Neutrophil (primary cell): Measurements from ENCODE around the gene DDX51.

Experiments used
- H3K27ac ChIP-seq: fragments of 200-600 bp; sonication (generic); 2 replicates; pipeline ENCODE4 v1.5.1; 2016; ENCODE audit warnings: mild to moderate bottlenecking, moderate library complexity
- H3K27me3 ChIP-seq: fragments of 200-600 bp; sonication (generic); 2 replicates; pipeline ENCODE4 v1.6.0; 2016; ENCODE audit warnings: mild to moderate bottlenecking
- H3K36me3 ChIP-seq: fragments of 200-600 bp; sonication (generic); 2 replicates; pipeline ENCODE4 v1.5.1; 2017
- H3K4me1 ChIP-seq, 2 experiments: fragments of 200-600 bp in 1 of 2; sonication (generic) in 1 of 2; 1 replicate in 1 of 2; 2 replicates in 1 of 2; pipeline versions ENCODE4 v1.5.1 to v1.6.1; 2013 to 2016; ENCODE audit warnings: low read depth in 1 of 2, low read length in 1 of 2, mild to moderate bottlenecking in 1 of 2, moderate library complexity in 1 of 2; ENCODE audit not compliant: control insufficient read depth in 1 of 2, insufficient read depth in 1 of 2
- H3K4me3 ChIP-seq, 2 experiments: fragments of 200-600 bp in 1 of 2; sonication (generic) in 1 of 2; 1 replicate in 1 of 2; 2 replicates in 1 of 2; pipeline ENCODE4 v1.5.1; 2013 to 2016; ENCODE audit warnings: low read depth in 1 of 2, low read length in 1 of 2, mild to moderate bottlenecking in 1 of 2, moderate library complexity in 1 of 2
- H3K9me3 ChIP-seq: fragments of 200-600 bp; sonication (generic); 2 replicates; pipeline ENCODE4 v1.5.1; 2016
- TF ChIP-seq, protein P1 (sequence below): fragments of 200-600 bp; sonication (generic); IDR thresholded peaks from 2 replicates; pipeline ENCODE4 v1.5.1; 2016; ENCODE audit warnings: antibody characterized with exemption

Gene DDX51

GRCh38 chr12:132189378-132190011, 45.4 kb upstream of the DDX51 start:
- H3K27ac ChIP-seq = peak overlapping the region; percentile 82
- peaks cover 82% of the 10 kb centered on the region for H3K27me3 ChIP-seq
- peak overlapping the region; percentile 68 to 78 for H3K4me3 ChIP-seq
- H3K4me1 ChIP-seq = peaks cover 21 to 28% of the 10 kb centered on the region in 2 experiments
- TF ChIP-seq, protein P1, sequence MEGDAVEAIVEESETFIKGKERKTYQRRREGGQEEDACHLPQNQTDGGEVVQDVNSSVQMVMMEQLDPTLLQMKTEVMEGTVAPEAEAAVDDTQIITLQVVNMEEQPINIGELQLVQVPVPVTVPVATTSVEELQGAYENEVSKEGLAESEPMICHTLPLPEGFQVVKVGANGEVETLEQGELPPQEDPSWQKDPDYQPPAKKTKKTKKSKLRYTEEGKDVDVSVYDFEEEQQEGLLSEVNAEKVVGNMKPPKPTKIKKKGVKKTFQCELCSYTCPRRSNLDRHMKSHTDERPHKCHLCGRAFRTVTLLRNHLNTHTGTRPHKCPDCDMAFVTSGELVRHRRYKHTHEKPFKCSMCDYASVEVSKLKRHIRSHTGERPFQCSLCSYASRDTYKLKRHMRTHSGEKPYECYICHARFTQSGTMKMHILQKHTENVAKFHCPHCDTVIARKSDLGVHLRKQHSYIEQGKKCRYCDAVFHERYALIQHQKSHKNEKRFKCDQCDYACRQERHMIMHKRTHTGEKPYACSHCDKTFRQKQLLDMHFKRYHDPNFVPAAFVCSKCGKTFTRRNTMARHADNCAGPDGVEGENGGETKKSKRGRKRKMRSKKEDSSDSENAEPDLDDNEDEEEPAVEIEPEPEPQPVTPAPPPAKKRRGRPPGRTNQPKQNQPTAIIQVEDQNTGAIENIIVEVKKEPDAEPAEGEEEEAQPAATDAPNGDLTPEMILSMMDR = no peak
- no peaks in the 10 kb centered on the region for H3K36me3 ChIP-seq
- H3K9me3 ChIP-seq = peaks cover 13% of the 10 kb centered on the region

DNA sequence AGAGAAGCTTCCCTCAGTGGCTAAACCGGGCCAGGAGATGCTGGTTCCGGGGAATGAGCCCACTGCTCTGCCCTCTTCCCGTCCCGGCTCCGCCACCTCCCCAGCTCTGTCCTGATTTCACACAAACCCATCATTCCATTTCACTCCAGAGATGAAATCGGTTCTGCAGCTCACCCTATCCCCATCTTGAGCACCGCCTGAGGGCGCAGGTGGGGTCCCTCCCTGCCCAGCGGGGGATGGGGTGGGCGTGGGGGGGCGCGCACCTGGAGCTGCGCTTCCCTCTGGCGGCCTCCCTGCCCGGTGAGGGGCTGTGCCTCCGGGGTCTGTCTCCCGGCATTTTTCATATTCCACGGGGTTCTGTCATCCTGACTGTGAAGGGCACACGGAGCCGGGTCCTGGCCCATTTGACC, 44.8 kb upstream of the DDX51 start:
- Histone ChIP-seq H3K4me3 (peak overlapping the region; percentile 68 to 78), H3K9me3 (peaks cover 8% of the 10 kb centered on the region), H3K4me1 (peaks cover 21 to 28% of the 10 kb centered on the region in 2 experiments), H3K36me3 (no peaks in the 10 kb centered on the region), H3K27me3 (peaks cover 88% of the 10 kb centered on the region), H3K27ac (peak overlapping the region; percentile 82)
- TF ChIP-seq, protein P1 = no peak

GRCh38 chr12:132188451-132188901, 44.4 kb upstream of the DDX51 start:
- peaks cover 21 to 28% of the 10 kb centered on the region in 2 experiments for H3K4me1 ChIP-seq
- H3K27ac ChIP-seq = no peak overlapping the region
- H3K36me3 ChIP-seq = no peaks in the 10 kb centered on the region
- TF ChIP-seq, protein P1 = no peak
- H3K27me3 ChIP-seq = peaks cover 92% of the 10 kb centered on the region
- H3K4me3 ChIP-seq = peak overlapping the region; percentile 68 to 78
- peaks cover 3% of the 10 kb centered on the region for H3K9me3 ChIP-seq

GRCh38 chr12:132187646-132188450, 43.7 kb upstream of the DDX51 start:
- H3K4me1 ChIP-seq = peaks cover 21 to 28% of the 10 kb centered on the region in 2 experiments
- TF ChIP-seq, protein P1 = no peak
- no peak overlapping the region for H3K4me3 ChIP-seq
- H3K9me3 ChIP-seq = no peaks in the 10 kb centered on the region
- H3K27ac ChIP-seq = no peak overlapping the region
- no peaks in the 10 kb centered on the region for H3K36me3 ChIP-seq
- peaks cover 98% of the 10 kb centered on the region for H3K27me3 ChIP-seq

DNA sequence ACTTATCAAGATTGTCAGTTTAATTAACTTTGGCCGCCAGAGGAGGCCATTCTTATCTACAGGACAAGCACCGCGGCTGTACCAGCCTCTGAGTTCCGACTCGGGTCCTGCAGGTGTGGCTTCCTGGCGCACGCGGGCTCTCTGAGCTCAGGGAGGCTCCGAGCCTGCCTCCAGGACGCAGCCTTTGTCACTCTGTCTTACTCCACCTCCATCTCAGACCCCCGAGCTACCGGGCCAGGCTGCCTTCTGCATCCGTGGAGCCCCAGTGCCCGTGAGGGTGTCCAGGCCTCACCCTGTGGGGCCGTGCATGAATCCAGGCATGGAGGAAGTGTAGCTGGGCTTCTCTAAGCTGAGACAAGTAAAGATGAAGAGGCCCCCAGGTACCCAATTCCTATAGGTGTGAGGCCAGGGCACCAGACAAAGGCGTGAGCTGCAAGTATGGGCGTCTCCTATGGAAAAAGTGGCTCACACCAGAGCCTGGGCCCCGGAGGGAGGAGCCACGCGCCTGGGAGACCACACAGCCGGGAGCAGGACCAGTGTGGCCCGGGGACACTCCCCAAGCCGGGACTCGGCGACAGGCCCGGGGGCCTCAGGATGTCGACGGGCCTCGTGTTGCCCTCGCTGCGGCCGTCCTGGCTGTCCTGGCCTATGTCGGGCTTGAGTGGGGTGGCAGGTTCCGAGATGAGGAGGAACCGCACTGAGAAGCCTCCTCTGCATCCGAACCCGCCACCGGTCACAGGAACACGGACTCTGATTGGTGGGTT, 42.9 kb upstream of the DDX51 start:
- TF ChIP-seq, protein P1 = no peak
- Histone ChIP-seq H3K9me3 (no peaks in the 10 kb centered on the region), H3K27ac (no peak overlapping the region), H3K4me3 (peak overlapping the region in 1 of 2 experiments; percentile 39), H3K4me1 (peaks cover 21 to 28% of the 10 kb centered on the region in 2 experiments), H3K27me3 (peaks cover 96% of the 10 kb centered on the region), H3K36me3 (no peaks in the 10 kb centered on the region)
